Hepatocyte (in vitro differentiated cells): Measurements from ENCODE around the gene VARS1. TPM values are rescaled to one million over a fixed set of nuclear protein-coding genes. Genes with fewer than 3 reads are reported as not detected.

ENCODE experiments used
- DNase-seq: peaks from one replicate; pipeline ENCODE4 v3.0.0-alpha.2; 2016; ENCODE audit warnings: low spot score
- H2AFZ ChIP-seq: fragments of 200-600 bp; sonication (generic); 2 replicates; pipeline ENCODE4 v1.6.0; 2016; ENCODE audit warnings: antibody characterized with exemption, mild to moderate bottlenecking
- H3K27ac ChIP-seq: fragments of 200-600 bp; sonication (generic); 2 replicates; pipeline ENCODE4 v1.5.1; 2016; ENCODE audit warnings: mild to moderate bottlenecking
- H3K27me3 ChIP-seq: fragments of 200-600 bp; sonication (generic); 2 replicates; pipeline ENCODE4 v1.6.1; 2016
- H3K36me3 ChIP-seq: fragments of 200-600 bp; sonication (generic); replicated peaks from 2 replicates; pipeline ENCODE4 v1.5.1; 2016; ENCODE audit warnings: low read depth; ENCODE audit not compliant: insufficient read depth
- H3K4me1 ChIP-seq: fragments of 200-600 bp; sonication (generic); 2 replicates; pipeline ENCODE4 v1.5.1; 2016; ENCODE audit warnings: mild to moderate bottlenecking, moderate library complexity; ENCODE audit not compliant: insufficient read depth
- H3K4me2 ChIP-seq: fragments of 200-600 bp; sonication (generic); 2 replicates; pipeline ENCODE4 v1.6.0; 2016
- H3K4me3 ChIP-seq: fragments of 200-600 bp; sonication (generic); 2 replicates; pipeline ENCODE4 v1.5.1; 2016; ENCODE audit warnings: mild to moderate bottlenecking
- H3K79me2 ChIP-seq: fragments of 200-600 bp; sonication (generic); 2 replicates; pipeline ENCODE4 v1.6.0; 2017; ENCODE audit warnings: mild to moderate bottlenecking
- H3K9me2 ChIP-seq: fragments of 200-600 bp; sonication (generic); replicated peaks from 2 replicates; pipeline ENCODE4 v1.6.0; 2017; ENCODE audit warnings: mild to moderate bottlenecking; ENCODE audit not compliant: insufficient read depth
- H3K9me3 ChIP-seq: fragments of 200-600 bp; sonication (generic); 2 replicates; pipeline ENCODE4 v1.5.1; 2016; ENCODE audit warnings: low read depth, mild to moderate bottlenecking
- H4K20me1 ChIP-seq: fragments of 200-600 bp; sonication (generic); 2 replicates; pipeline ENCODE4 v1.6.0; 2016; ENCODE audit warnings: mild to moderate bottlenecking; ENCODE audit not compliant: insufficient read depth, poor library complexity, severe bottlenecking
- EZH2 ChIP-seq: fragments of 200-600 bp; sonication (generic); IDR thresholded peaks from 2 replicates; pipeline ENCODE4 v1.6.1; 2016; ENCODE audit warnings: antibody characterized with exemption, mild to moderate bottlenecking, borderline replicate concordance
- EZH2phosphoT487 ChIP-seq: fragments of 200-600 bp; sonication (generic); IDR thresholded peaks from one replicate; pipeline ENCODE4 v1.6.1; 2018; ENCODE audit warnings: antibody characterized with exemption, mild to moderate bottlenecking, low read depth, moderate library complexity; ENCODE audit not compliant: unreplicated experiment, severe bottlenecking
- WGBS: methylation state at CpG from one replicate; pipeline ENCODE4 v1.1.6; 2016; ENCODE audit warnings: low lambda C conversion rate; ENCODE audit errors: missing lambda C conversion rate; 5-methylcytosine and 5-hydroxymethylcytosine counted together
- polyA plus RNA-seq: library from polyadenylated mRNA; unstranded; fragments of >200 nt; fragmentation: Nextera tagmentation; extraction: Ambion mirVana; gene quantifications from 2 replicates; pipeline ENCODE4 v1.2.1, GENCODE V29; 2016
- total RNA-seq: library from RNA; depleted of rRNA; stranded (reverse); fragments of >200 nt; gene quantifications from 2 replicates; pipeline ENCODE4 v1.2.3, GENCODE V29; 2014
- TF ChIP-seq, protein P1 (sequence below): fragments of 200-600 bp; sonication (generic); IDR thresholded peaks from 2 replicates; pipeline ENCODE4 v1.5.1; 2016; ENCODE audit warnings: antibody characterized with exemption, mild to moderate bottlenecking; ENCODE audit not compliant: poor library complexity

The VARS1 gene
- total and polyA plus RNA-seq, 2 experiments from 2014 or later: 36.6 to 51.0 TPM

DNA sequence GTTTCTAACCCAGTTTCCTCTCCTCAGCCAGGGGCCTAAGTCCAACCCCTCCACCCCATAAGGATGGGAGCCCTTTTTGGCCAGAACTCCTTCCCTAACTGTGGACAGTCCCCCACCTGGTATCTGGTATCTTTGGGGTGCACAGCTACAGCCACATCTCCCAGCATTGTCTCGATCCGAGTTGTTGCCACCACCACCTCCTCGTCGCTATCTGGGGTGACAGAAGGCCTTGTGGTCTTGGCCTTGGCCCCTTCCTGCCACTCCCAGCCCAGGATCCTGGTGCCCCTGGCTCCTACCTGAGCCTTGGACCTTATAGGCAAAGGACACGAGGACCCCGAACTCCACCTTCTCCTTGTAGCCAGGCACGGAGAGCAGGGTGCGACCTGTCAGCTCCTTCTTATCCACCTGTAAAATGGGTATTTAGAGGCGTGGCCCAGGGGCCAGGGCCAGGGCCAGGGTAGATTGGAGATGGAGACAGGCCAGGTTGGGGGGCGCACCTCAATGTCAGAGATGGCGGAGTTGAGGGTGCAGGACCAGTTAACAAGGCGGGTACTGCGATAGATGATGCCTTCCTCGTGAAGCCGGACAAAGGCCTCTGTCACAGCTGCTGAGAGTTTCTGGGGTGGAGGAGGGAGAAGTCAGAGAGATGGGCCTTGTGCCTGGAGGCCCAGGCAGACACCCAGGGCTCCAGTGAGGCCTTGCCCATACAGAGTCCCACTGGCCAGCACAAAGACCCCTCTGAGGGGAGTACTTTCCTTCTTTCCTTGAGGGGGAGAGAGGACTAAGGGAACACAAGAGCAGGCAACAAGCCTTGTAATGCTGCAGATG, 11.2 kb downstream of the VARS1 start:
- Histone ChIP-seq H3K4me3 (no peak overlapping the region), H3K4me1 (no peaks in the 10 kb centered on the region), H3K27ac (no peak overlapping the region), H3K36me3 (no peaks in the 10 kb centered on the region), H3K9me3 (no peaks in the 10 kb centered on the region), H3K27me3 (no peaks in the 10 kb centered on the region), H3K4me2 (no peak overlapping the region), H2AFZ (no peak overlapping the region), H4K20me1 (no peaks in the 10 kb centered on the region), H3K9me2 (no peaks in the 10 kb centered on the region), H3K79me2 (peaks cover 2% of the 10 kb centered on the region)
- DNase-seq: no peak
- TF ChIP-seq EZH2 (no peak), EZH2phosphoT487 (no peak)
- TF ChIP-seq, protein P1, sequence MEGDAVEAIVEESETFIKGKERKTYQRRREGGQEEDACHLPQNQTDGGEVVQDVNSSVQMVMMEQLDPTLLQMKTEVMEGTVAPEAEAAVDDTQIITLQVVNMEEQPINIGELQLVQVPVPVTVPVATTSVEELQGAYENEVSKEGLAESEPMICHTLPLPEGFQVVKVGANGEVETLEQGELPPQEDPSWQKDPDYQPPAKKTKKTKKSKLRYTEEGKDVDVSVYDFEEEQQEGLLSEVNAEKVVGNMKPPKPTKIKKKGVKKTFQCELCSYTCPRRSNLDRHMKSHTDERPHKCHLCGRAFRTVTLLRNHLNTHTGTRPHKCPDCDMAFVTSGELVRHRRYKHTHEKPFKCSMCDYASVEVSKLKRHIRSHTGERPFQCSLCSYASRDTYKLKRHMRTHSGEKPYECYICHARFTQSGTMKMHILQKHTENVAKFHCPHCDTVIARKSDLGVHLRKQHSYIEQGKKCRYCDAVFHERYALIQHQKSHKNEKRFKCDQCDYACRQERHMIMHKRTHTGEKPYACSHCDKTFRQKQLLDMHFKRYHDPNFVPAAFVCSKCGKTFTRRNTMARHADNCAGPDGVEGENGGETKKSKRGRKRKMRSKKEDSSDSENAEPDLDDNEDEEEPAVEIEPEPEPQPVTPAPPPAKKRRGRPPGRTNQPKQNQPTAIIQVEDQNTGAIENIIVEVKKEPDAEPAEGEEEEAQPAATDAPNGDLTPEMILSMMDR: no peak
- WGBS: 96% methylated on average over 15 of the region's 15 CpGs

DNA sequence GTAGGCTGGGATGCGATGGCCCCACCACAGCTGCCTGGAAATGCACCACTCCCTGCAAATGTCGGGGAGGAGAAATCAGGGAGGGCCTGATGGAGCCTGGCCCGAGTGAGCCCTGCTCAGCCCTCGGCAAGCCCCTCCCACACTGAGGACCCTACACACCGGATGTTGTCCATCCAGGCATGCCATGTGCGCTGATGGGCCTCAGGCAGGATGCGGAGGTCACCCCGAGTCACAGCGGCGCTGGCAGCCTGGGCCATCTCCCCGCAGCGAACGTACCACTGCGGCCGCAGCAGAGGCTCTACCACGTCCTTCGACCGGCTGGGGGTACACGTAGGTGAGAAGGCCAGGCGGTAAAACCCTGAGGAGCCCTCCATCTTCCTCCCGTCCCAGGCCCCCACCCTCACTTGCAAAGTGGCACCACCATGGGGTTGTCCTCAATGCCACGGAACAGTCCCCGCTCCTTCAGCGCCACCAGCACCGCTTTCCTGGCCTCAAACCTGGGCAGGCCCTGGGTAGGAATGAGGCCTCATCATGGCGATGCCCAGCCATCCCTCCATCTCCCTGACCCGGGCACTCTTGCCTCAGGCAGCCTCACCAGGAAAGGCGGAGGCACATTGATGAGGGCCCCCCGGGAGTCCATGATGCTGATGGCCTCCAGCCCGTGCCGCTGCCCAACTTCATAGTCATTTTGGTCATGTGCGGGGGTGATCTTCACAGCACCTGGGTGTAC, 13.3 kb downstream of the VARS1 start:
- H3K4me1 ChIP-seq: peaks cover 12% of the 10 kb centered on the region
- no peak for TF ChIP-seq EZH2phosphoT487
- TF ChIP-seq EZH2: no peak
- TF ChIP-seq, protein P1: no peak
- H3K27me3 ChIP-seq: no peaks in the 10 kb centered on the region
- WGBS: 98% methylated on average over 31 of the region's 32 CpGs
- H3K36me3 ChIP-seq: no peaks in the 10 kb centered on the region
- no peak overlapping the region for H3K27ac ChIP-seq
- H2AFZ ChIP-seq: no peak overlapping the region
- no peaks in the 10 kb centered on the region for H3K9me3 ChIP-seq
- no peak overlapping the region for H3K4me3 ChIP-seq
- no peaks in the 10 kb centered on the region for H3K79me2 ChIP-seq
- H4K20me1 ChIP-seq: no peaks in the 10 kb centered on the region
- no peaks in the 10 kb centered on the region for H3K9me2 ChIP-seq
- no peak for DNase-seq
- no peak overlapping the region for H3K4me2 ChIP-seq

DNA sequence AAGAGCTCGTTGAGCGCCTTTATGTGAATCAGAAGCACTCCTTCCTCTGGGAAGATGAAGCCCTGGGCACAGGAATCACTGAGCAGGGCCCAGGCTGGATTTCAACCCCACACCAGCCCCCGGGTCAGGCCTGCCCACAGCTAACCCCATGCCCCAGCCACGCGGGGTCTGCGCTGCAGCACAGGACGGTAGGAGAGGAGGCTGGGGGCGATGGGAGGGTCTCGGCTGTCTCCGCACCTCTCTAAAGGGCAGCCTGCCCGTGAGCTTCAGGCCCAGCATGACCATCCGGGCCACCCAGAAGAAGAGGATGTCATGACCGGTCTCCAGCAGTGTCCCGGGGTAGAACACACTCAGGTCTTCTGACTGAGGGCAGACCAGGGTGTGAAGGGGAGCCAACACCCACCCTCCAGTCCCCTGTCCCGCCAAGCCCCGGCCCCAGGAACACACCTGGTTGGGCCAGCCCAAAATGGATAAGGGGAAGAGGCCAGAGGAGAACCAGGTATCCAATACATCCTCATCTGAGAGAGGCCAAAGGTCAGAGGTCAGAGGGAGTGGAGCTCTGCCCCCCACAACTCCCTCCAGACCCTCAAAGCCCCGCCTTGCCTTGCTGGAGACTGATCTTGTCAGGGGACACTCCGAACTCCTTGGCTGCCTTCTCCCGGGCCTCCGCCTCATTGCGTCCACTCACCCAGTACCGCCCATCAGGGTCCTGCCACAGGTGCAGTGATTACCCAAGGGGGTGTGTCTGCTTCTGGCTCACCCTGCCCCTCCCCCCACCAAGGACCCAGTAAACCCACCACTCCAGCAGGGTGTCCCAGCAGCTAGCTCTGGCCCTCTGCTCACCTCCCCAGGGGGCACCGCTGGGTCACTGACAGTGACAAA, 14.1 kb downstream of the VARS1 start:
- no peaks in the 10 kb centered on the region for H4K20me1 ChIP-seq
- H3K36me3 ChIP-seq: no peaks in the 10 kb centered on the region
- no peak overlapping the region for H3K4me3 ChIP-seq
- H3K4me1 ChIP-seq: peaks cover 19% of the 10 kb centered on the region
- H3K27me3 ChIP-seq: no peaks in the 10 kb centered on the region
- 97% methylated on average over 20 of the region's 23 CpGs for WGBS
- no peak for DNase-seq
- H2AFZ ChIP-seq: no peak overlapping the region
- H3K27ac ChIP-seq: no peak overlapping the region
- no peaks in the 10 kb centered on the region for H3K79me2 ChIP-seq
- H3K4me2 ChIP-seq: no peak overlapping the region
- H3K9me3 ChIP-seq: no peaks in the 10 kb centered on the region
- H3K9me2 ChIP-seq: no peaks in the 10 kb centered on the region
- TF ChIP-seq EZH2phosphoT487 (no peak), EZH2 (no peak)
- TF ChIP-seq, protein P1: no peak
